GM19452 (cell line): ENCODE results near the gene ARHGAP19.

Source experiments
- ATAC-seq: cut with Tn5 transposase; IDR thresholded peaks from one replicate; pipeline ENCODE4 v1.9.1; 2021; ENCODE audit not compliant: unreplicated experiment

ARHGAP19 gene, protein sequence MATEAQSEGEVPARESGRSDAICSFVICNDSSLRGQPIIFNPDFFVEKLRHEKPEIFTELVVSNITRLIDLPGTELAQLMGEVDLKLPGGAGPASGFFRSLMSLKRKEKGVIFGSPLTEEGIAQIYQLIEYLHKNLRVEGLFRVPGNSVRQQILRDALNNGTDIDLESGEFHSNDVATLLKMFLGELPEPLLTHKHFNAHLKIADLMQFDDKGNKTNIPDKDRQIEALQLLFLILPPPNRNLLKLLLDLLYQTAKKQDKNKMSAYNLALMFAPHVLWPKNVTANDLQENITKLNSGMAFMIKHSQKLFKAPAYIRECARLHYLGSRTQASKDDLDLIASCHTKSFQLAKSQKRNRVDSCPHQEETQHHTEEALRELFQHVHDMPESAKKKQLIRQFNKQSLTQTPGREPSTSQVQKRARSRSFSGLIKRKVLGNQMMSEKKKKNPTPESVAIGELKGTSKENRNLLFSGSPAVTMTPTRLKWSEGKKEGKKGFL

DNA sequence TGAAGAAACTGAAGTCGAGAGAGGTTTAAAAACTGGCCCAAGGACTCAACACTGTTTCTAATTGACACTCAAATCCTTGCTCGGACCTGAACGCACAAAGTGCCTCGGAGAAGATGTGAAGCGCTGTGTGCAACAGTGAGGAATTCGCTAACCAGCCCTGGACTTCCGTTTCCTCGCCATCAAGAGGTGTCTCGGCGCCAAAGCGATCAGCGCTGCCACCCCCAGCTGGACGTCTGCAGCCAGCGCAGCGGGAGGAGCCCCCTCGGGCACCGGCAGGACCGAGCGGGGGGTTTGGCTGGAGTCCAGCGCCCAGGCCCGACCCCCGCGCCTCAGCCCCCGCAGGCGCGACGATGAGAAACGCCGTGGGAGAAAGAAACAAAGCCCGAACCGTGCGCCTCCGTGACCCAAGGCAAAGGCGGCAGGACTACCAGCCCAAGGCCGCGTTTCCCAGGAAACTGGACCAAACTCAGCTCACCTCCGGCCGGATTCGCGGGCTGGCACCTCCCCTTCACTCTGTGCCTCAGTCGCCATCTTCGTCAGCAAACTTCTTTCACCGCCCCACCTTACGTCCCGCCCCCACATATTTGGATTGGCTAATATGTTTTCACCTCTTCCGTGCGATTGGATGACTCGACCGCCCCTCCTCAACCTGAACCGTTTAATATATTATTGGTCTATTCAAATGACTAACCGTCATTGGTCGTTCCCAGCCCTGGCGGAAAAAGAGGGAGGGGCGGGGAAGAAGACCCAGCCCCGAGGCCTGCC lies at the start of gene ARHGAP19:
TSS of gene ARHGAP19 (minus strand) at position 541 of the 765 bp plus-strand sequence. CDS start at position 531, 10 bp downstream.
- peak; percentile 93 for ATAC-seq

DNA sequence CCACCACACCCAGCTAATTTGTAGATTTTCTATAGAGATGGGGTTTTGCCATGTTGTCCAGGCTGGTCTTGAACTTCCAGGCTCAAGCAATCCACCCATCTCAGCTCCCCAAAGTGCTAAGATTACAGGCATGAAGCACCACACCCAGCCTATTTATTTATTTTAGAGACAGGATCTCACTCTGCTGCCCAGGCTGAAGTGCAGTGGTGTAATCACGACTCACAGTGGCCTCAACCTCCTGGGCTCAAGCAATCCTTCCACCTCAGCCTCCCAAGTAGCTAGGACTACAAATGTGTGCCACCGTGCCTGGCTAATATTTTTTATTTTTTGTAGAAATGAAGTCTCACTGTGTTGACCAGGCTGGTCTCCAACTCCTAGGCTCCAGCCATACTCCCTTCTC lies 49.0 kb upstream of the ARHGAP19 start:
- no peak for ATAC-seq

DNA sequence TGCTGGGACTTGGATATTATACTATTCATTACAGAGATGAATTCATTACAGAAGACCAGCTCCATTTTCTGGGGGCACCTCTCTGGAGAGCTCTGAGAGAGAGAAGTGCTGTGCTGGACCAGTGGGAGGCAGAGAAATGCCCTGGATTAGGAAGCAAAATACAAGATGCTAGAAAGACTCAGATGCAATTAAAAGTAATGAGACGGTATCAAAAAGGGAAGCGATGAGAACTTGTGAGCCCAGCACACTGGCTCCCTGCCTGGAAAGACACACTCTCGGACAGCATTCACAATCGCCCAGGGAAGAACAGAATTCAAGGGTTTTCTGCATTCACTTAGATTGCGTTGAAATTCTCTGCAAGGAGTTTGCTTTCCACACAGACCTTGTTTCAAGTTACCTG lies 45.6 kb upstream of the ARHGAP19 start:
- no peak for ATAC-seq

DNA sequence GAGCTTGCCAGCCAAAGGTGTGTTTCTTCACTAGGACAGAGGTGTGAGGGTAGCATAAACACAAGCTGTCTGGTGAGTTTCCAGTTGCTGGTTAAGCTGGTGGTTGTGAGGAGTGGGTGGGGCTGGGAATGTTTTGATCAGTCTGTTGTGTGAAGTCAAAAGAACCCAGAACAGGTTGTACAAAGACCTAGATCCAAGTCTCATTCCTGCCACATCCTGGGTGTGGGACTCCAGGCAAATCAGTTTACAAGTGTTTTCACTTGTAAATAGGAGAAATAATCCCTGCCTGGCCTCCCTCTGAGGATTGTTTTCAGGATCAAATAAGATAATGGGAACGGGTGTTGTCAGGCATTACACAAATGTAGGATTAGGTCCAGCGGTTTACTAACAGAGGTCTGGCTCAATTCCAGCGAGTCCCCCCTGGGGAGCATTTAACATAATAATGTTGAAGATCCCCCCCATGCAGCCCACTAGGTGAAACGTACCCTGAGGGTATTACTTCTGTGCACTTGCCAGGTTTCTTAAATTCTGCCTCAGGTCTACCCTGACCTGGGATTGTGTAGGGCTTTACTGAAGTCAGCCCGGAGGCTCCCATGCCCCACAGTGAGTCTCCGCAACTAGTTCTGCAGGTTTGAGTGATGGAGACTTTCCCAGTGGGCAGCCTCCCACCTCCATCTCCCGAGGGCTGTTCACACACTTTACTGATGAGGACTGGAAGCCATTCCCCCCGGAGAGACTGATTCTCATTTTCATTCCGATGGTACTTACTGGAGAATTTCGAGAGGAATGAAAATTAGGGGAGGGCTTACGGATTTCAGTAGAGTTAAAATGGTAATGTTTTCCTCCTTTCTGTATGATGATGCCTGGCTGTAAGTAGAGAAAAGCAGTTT lies 44.8 kb upstream of the ARHGAP19 start:
- ATAC-seq, result no peak

DNA sequence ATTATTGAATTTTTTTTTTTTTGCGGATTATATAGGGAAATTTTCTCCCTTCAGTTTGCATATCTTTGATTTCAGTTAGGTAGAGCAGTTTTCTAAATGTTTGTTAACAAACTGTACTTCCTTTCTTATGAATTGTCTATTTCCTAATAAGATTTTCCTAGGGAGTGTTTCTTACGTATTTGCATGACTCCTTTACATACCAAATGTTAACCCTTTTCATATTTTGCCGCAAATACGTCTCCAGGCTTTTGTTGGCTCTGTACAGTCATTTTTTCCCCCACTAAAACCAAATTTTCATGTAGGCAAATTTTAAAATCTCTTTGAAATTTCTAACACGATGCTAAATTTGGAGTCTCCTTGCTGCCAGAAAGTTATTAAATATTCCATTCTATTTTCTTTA lies 44.0 kb upstream of the ARHGAP19 start:
- no peak for ATAC-seq

DNA sequence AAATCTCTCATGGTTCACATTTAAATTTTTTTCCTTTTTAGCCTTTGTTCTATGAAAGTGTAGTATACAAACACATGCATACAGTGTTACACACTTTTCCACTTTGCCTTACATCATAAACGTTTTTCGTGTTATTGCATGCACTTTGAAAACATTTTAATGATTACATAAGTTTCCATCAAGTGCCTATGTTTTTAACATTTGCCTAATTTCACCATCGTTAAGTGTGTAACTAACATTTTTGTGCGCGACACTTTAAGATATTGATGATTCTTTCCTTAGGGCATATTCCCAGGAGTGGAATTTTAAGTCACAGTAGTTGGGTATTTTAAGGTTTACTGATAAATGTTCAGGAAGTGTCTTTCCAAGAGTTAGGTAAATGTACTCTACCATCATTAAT lies 43.6 kb upstream of the ARHGAP19 start:
- no peak for ATAC-seq

DNA sequence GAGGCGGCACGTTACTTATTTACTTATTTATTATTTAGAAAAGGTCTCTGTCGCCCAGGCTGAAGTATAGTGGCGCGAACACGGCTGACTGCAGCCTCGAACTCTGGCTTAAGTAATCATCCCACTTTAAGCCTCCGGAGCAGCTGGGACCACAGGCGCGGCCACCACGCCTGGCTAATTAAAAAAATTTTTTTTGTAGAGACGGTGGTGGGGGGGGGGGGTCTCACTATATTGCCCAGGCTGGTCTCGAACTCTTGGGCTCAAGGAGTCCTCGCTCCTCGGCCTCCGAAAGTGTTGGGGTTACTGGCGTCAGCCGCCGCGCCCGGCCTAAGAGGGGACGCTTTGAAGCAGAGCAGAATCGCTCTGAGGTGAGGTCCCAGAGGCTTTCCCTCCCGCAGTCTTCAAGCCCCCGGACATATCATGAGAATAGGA lies 42.8 kb upstream of the ARHGAP19 start:
- ATAC-seq, result no peak

DNA sequence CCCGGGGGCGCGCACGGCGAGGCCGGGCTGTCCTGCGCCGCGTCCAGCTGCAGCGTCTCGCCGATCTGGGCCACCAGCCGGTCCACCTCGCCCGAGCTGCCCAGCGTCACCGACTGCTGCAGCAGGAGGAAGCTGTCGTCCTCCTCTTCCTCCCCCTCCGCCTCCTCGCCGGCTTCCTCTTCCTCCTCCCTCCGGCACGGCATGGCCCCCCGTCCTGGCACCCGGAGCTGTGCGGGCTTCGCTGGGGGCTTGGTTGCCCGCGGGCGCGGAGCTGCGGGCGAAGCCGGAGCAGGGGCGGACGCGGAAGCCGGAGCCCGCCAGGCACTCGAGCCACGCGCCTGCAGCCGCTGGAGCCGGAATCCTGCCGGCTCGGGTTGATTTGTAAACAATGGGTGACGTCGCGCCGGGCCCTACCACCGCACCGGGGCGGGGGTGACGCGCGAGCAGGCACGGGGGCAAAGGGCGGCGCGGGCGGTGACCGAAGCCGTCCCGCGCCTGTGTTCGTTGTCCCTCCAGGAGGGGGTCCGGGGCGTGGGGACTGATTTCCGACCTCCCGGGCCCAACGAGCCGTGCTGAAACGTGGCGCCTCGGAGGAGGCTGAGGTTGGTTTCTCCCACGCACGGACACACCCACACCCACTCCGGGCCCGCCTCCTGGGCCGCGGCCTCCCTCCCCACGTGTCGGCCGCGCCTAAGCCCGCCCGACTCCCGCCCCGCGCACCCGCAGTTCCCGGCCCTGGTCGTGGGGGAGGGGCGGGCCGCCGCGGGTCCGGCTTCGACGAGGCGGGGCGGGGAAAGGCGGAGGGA lies 42.1 kb upstream of the ARHGAP19 start, which contains the start of gene FRAT2:
TSS of gene FRAT2 (minus strand) at position 360 of the 806 bp plus-strand sequence. CDS start at position 203, 157 bp downstream.
- ATAC-seq, result peak; percentile 90

DNA sequence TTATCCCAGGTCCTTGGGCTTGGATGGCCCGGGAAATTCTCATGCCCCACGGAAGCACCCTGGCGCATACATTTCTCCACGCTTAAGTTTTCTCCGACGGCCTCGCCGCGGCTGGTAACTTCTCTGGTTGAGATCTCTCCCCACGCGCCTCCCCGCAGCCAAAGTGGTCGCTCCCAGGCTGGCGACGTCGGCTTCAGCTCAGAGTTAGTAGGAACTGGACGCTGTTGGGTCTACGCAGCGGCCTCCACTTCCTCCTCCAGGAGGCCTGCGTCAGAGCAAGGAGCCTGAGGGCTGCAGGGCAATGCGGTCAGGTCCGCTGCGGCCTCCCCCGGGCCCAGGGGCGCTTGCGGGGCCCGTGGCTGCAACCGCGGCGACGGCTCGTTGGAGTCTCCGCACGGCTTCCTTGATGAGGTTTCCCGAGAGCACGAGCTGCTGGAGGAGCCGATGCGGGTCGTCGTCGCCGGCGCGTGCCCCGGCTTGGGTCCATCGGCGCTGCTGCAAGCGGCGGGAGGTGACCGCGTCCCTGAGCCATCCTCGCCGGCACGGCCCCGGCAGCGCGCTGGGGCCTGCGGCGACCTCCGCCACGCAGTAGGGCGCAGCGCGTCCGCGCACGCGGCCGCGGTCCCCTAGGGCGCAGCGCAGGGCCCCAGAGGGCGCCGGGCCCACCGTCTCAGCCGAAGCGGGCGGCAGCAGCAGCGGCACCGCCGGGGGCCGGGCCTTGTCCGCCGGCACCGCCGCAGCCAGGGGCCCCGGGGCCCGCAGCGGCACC lies 41.3 kb upstream of the ARHGAP19 start:
- peak; percentile 21 for ATAC-seq

DNA sequence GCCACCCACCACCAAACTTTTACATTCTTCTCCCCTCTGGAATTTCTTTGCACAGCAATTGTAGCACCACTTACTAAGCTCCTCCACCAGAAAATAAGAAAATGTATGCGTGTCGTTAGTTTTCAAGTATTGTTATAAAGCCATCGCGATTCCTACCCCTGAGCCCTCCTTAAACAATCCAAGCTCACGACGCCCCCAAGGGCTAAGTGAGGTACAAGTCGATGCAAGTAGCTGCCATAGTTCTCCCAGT lies 40.8 kb upstream of the ARHGAP19 start:
- ATAC-seq, result no peak

DNA sequence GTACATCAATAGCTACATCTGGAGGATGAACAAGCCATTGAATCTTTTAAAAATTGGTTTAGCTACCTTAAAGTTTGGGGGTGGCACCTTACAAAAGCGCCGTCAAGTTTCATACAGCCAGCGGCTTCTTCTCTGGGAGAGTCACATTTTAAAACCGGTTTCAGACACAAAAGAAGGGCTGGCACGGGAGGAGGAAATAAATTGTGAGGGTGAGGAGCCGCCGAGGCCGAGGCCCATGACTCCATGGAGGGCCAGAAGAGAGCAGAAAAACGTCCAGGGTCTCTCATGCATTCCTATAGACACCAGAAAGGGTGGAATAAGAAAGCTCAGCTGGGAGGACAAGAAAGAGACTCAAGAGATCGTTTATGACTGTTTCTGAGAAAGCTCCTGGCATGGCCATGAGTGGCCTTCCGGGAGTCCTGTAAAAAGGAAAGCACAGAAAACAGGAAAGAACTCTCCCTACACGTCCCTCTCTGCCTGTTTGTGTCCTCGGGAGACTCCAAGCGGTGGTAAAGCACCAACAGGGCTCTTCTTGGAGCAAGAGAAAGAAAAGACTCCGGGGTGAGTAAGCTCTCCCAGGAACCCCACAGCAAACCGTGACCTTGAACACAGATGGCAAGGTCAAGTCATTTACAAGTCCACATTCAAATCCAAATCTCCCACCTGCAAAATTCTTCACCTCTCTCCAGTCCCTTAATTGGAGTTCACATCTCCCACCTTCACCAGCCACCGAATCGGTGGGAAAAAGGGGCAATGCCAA lies 40.3 kb upstream of the ARHGAP19 start:
- ATAC-seq, result no peak

DNA sequence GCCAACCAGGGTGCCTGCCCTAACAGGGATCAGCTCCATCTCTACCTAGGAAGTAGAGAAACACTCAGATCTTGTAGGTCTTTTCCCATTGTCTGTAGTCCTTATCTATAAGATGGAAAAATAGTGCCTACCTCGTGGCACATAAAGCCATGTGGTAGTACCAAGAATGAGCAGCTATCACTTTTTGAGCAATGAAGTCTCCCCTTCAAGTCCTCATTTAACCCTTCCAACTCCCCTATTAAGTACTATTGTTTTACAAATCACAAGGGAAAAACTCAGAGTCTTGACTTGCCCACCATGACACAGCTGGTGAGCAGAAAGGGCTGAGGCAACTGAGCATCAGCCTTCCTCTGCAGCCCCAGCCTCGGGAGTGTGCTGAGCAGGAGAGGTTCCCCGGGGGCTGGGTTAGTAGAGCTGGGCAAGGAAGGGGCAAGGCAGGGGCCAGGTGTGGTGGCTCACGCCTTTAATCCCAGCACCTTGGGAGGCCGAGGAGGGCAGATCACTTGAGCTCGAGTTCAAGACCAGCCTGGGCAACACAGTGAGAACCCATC lies 38.8 kb upstream of the ARHGAP19 start:
- ATAC-seq, result no peak

DNA sequence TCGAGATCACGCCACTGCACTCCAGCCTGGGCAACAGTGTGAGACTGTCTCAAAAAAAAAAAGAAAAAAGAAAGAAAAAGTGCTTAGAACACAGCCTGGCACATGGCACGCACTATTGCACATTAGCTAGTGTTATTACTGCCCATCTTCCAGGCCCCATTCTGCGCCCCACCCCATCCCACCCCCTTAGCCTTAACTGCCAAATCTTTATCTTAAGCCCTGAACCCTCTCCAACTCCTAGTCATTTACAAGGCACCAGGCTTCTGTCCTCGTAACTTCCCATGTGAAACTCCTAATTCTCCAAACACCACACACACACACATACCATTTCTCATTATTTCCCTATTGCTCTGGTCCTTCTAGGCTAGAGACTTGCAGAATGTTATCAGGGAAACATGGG lies 37.3 kb upstream of the ARHGAP19 start:
- ATAC-seq, result no peak

DNA sequence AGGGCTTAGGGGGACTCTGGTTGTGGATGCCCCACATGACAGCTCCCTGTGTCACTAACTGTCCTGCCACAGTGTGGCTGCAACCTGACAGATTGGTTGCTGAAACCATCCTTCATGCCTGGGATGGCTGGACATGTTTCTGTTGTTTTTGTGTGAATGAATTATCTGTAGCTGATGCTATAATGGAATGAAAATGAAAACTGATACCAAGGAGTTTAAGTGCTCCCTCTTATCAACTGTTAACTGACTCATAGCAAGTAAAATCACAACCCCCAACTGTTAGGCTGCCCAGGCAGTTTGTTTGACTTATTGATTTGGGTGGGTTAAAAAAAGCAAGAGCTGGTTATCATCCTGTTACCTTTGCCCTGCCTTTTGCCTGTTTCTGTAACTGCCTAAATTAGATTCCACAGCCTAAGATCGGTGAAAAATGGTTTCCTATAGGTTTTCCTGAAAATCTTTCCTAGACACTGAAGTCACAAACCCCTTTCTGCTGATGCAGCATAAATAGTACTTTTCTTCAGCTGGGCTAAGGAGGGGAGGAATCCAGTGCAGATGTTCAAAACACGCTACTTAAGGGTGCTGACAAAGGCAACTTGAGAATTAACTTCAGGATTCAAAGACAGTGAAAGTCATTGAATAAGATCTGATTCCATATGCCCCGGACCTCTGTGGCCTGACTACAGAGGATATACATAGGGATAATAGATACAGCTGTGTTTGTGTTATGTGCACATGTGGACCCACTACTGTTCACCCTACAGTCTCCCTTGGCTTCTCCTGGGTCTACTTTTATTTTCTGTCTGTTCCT lies 36.4 kb upstream of the ARHGAP19 start:
- no peak for ATAC-seq

DNA sequence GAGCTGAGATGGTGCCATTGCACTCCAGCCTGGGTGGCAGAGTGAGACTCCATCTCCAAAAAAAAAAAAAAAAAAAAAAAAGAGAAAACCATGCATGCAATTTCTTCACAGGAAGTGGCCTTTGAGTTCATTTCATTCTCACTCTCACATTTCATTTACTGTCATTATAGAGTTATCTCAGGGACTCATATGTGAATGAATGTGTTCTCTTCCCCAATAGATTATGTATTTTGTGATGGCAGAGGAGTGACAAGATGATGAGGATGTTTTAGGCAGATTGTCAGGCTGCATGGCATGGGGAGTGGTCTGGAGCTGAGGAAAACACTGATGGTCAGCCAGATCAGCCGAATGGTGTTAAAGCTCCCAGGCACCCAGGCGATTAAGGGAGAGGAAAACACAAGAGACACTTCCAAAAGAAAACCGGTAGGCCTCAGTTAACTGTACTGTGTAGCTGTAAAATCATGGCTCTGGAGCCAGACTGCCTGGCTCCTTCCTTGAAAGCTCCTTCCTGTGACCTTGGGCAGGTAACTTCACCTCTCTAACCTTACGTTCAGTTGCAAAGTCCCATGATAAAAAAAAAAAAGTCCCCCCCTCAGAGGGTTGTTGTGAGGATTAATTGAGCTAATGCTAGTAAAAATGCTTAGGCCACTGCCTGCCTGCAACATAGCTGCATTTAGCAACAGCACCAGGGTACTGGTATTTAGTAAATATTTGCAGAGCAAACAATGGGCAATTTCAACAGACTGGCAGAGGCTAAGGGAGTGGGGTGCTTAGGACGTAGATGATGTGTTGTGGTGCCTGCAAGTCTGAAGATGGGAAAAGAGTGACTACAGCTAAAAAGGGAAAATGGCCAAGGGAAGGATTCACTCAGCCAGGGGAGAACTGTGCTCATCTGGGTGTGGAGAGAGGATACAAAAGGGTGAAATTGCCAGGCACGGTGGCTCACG lies 35.2 kb upstream of the ARHGAP19 start:
- no peak for ATAC-seq

DNA sequence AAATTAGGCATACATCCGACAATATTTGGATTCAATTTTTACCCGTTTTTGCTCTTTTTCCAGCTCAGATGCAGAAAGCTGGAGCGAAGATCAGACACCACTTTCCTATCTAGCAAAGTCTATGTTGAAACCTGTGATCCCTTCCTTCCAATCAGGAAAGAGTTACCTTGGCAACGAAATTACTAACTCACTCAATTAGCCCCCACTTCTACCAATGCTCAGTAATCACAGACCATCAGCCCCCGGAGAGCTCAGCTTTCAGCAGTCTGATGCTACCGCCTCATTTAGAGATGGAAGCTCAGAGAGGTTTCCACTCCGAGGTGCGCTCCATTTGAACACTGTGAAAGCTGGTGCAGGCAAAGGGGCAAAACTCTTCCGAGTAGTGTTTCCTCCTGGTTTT lies 33.3 kb upstream of the ARHGAP19 start:
- no peak for ATAC-seq

DNA sequence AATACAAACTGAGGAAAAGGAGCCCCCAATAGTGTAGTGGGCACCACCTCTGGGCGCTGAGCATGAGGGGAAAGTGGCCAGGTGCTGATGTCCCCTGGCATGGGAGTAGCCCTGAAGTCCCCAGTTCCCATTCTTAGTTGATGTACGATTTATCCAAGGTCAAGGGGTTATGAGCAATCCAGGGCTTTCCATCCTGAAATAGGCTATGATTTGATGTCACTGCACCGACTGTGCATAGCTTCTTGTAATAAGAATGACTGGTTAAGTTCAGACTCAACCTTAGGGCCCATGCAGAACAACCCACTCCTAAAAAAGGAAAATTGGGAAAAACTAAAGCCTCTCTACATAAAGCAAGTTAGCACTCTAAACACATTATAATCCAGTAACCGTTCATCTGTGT lies 31.1 kb upstream of the ARHGAP19 start:
- ATAC-seq, result no peak
